Measurements from ENCODE around the gene ARID1B.

The ARID1B gene

GRCh38 chr6:157091243-157091642 lies 314.1 kb downstream of the ARID1B start:
- Histone ChIP-seq H3K4me1 (ENCODE audit: control insufficient read depth, insufficient read depth, low read length) (peaks cover 6% of the 10 kb centered on the region; the same call in 1 of the 2 replicates), H3K9me3 (ENCODE audit: control insufficient read depth, insufficient read depth, low read depth, low read length) (no peaks in the 10 kb centered on the region), H3K36me3 (ENCODE audit: control insufficient read depth in 2 of 2, insufficient read depth in 1 of 2, low read length in 2 of 2) (no peaks in the 10 kb centered on the region), H3K4me3 (ENCODE audit: low read depth, low read length) (no peak overlapping the region), H3K27ac (ENCODE audit: extremely low read depth, low read depth, low read length) (no peak overlapping the region)
- no peak for TF ChIP-seq TRIM28 (IDR thresholded peaks at IDR 0.05; ENCODE audit: borderline replicate concordance, low read length)
- TF ChIP-seq ZNF148 (tag by site-specific recombination; IDR thresholded peaks at IDR 0.05; ENCODE audit: borderline replicate concordance): no peak
- TF ChIP-seq AEBP2 (tag by site-specific recombination; IDR thresholded peaks at IDR 0.05; ENCODE audit: borderline replicate concordance): no peak
- POLR2A ChIA-PET: no interaction called here
- CTCF ChIA-PET: interaction anchor here (1.1 to 1.3 kb wide), 2 partner anchors 13 to 18 kb away, joined by 4 to 6 read pairs; no protein-coding TSS in a partner anchor

- H3K36me3 ChIP-seq (ENCODE audit: control insufficient read depth in 2 of 2, insufficient read depth in 1 of 2, low read length in 2 of 2): no peaks in the 10 kb centered on the region
- H3K27ac ChIP-seq (ENCODE audit: extremely low read depth, low read depth, low read length): no peak overlapping the region
- POLR2A ChIA-PET: no interaction called here
- H3K4me3 ChIP-seq (ENCODE audit: low read depth, low read length): no peak overlapping the region
- H3K9me3 ChIP-seq (ENCODE audit: control insufficient read depth, insufficient read depth, low read depth, low read length): no peaks in the 10 kb centered on the region
- TF ChIP-seq ZNF610 (tag by site-specific recombination; IDR thresholded peaks at IDR 0.05; ENCODE audit: borderline replicate concordance): no peak
- TF ChIP-seq ZNF394 (tag by site-specific recombination; IDR thresholded peaks at IDR 0.05; ENCODE audit: borderline replicate concordance): no peak
- TF ChIP-seq ATF2 (tag by site-specific recombination; IDR thresholded peaks at IDR 0.05; ENCODE audit: low read depth): no peak
- no peak for TF ChIP-seq ZBTB17 (tag by site-specific recombination; IDR thresholded peaks at IDR 0.05)
- no peak for TF ChIP-seq ZNF629 (tag by site-specific recombination; IDR thresholded peaks at IDR 0.05)
- no peak for TF ChIP-seq ZNF843 (tag by site-specific recombination; IDR thresholded peaks at IDR 0.05)
- no peak for TF ChIP-seq ZNF791 (tag by site-specific recombination; IDR thresholded peaks at IDR 0.05)
- no peak for TF ChIP-seq KLF10 (tag by site-specific recombination; IDR thresholded peaks at IDR 0.05)
- no peak for TF ChIP-seq BCL11A (tag by site-specific recombination; IDR thresholded peaks at IDR 0.05; ENCODE audit: low read depth)
- no peak for TF ChIP-seq PRDM4 (tag by site-specific recombination; IDR thresholded peaks at IDR 0.05)
- no peak for TF ChIP-seq ZNF146 (tag by site-specific recombination; IDR thresholded peaks at IDR 0.05)
- CTCF ChIA-PET: interaction anchor here (0.6 kb wide), 1 partner anchor 11 kb away, joined by 3 read pairs; no protein-coding TSS in a partner anchor
- H3K4me1 ChIP-seq (ENCODE audit: control insufficient read depth, insufficient read depth, low read length): peaks cover 6% of the 10 kb centered on the region; the same call in 1 of the 2 replicates
These were observed 314.8 kb downstream of the ARID1B start for GRCh38 chr6:157091856-157092460.

Data from HEK293 (cell line).